Nephron progenitor cell (in vitro differentiated cells): ENCODE measurements around the gene SNED1.

Source experiments
- DNase-seq: peaks from one replicate; pipeline ENCODE4 v3.0.0; 2021
- H3K27ac Mint-ChIP-seq: 2 replicates; pipeline ENCODE4 v1.8.0; 2021; ENCODE audit warnings: mild to moderate bottlenecking, moderate library complexity, mixed read lengths
- H3K27me3 Mint-ChIP-seq: 2 replicates; pipeline ENCODE4 v1.8.0; 2021; ENCODE audit warnings: mild to moderate bottlenecking, low read depth, mixed read lengths; ENCODE audit not compliant: poor library complexity
- H3K36me3 Mint-ChIP-seq: 2 replicates; pipeline ENCODE4 v1.8.0; 2021; ENCODE audit warnings: low read depth, mixed read lengths
- H3K4me1 Mint-ChIP-seq: 2 replicates; pipeline ENCODE4 v1.8.0; 2021; ENCODE audit warnings: mixed read lengths
- H3K4me3 Mint-ChIP-seq: 2 replicates; pipeline ENCODE4 v1.8.0; 2021; ENCODE audit warnings: mild to moderate bottlenecking, moderate library complexity, mixed read lengths
- H3K9me3 Mint-ChIP-seq: 2 replicates; pipeline ENCODE4 v1.8.0; 2021; ENCODE audit warnings: mild to moderate bottlenecking, moderate library complexity, mixed read lengths
- TF ChIP-seq, protein P1 (sequence below): fragments of 200-600 bp; sonication (generic); IDR thresholded peaks from 2 replicates; pipeline ENCODE4 v1.5.0; 2021; ENCODE audit warnings: antibody characterized with exemption

The SNED1 gene

DNA sequence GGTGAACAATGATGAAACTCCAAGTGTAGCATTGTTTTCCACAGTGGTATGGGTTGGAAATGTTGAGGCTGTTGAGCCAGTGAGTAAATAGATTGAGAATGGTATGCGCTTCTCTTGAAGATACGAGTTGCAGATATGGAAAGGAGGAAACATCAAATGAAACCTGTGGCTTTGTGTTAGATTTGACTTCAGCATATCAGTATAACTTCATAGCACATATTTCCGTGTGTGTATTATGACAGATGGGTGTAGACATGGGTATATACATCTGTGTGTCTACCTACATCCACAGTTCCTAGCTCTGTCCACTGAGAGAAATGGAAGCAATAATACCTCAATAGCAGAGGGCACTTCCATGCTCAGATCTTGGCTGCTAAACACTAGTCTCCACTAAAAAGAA, 8.0 kb downstream of the SNED1 start:
- Mint-ChIP-seq H3K36me3 (peaks cover 11% of the 10 kb centered on the region), H3K4me3 (no peak overlapping the region), H3K9me3 (peaks cover 36% of the 10 kb centered on the region), H3K4me1 (peaks cover 19% of the 10 kb centered on the region), H3K27me3 (peaks cover 57% of the 10 kb centered on the region), H3K27ac (no peak overlapping the region)
- TF ChIP-seq, protein P1, sequence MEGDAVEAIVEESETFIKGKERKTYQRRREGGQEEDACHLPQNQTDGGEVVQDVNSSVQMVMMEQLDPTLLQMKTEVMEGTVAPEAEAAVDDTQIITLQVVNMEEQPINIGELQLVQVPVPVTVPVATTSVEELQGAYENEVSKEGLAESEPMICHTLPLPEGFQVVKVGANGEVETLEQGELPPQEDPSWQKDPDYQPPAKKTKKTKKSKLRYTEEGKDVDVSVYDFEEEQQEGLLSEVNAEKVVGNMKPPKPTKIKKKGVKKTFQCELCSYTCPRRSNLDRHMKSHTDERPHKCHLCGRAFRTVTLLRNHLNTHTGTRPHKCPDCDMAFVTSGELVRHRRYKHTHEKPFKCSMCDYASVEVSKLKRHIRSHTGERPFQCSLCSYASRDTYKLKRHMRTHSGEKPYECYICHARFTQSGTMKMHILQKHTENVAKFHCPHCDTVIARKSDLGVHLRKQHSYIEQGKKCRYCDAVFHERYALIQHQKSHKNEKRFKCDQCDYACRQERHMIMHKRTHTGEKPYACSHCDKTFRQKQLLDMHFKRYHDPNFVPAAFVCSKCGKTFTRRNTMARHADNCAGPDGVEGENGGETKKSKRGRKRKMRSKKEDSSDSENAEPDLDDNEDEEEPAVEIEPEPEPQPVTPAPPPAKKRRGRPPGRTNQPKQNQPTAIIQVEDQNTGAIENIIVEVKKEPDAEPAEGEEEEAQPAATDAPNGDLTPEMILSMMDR, result no peak
- DNase-seq, result no peak

DNA sequence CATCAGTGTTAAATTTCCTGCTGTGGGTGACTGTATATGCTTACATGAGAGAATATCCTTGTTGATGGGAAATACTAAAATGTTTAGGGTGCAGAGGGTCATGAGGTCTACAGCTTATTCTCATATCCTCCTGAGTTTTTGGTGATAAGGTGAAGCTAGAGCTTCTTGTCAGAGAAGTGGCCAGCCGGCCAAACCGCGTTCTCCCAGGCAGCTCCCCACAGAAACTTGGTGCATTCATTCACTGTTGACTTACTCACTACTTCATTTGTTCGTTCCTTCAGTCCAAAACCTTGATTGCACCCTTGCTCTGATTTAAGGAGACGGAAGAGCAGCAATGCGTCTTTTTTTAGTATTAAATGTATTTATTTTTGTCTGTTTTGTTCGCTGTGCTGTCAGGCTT, 8.7 kb downstream of the SNED1 start:
- no peak for DNase-seq
- H3K4me3 Mint-ChIP-seq, result no peak overlapping the region
- peaks cover 19% of the 10 kb centered on the region for H3K4me1 Mint-ChIP-seq
- H3K27me3 Mint-ChIP-seq, result peaks cover 50% of the 10 kb centered on the region
- peaks cover 11% of the 10 kb centered on the region for H3K36me3 Mint-ChIP-seq
- H3K9me3 Mint-ChIP-seq, result peaks cover 36% of the 10 kb centered on the region
- TF ChIP-seq, protein P1, result no peak
- no peak overlapping the region for H3K27ac Mint-ChIP-seq

DNA sequence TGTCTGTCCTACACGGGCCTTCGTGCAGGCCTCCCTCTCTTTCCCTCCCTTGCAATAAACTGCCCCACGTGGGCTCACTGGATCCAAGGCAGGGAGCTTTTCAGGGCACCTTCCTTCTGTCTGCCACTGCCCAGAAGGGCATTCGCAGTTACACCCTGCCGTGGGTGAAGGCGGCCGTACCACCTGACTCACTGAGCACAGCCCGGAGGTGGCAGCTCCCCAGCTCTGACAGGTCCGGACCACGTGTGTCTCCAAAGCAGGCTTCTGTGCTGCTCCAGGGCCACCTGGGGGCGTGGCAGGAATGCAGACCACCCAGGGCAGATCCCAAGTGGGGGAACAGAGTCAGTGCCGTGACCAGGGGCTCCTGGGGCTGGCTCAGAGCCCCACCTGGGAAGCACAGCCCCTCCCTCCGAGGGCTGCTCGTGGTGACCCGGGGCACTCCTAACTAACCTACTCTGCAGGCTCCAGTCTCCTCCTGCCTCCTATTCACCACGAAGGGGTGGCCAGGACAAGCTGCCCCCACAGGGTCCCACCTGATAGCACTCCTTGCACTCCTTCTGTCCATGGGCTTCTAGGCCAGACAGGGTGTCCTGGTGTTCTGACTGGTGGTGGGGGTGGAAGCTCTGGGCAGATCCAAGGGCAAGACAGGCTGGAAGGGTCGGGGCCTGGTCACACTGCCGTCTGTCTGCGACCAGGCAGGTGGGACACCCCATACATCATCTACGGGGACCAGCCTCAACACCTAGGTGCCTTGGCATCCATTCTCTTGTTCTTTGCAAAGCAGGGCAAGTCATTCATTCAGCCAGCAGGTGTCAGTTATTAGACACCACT, 9.7 kb downstream of the SNED1 start:
- TF ChIP-seq, protein P1, result no peak
- DNase-seq, result no peak
- peaks cover 47% of the 10 kb centered on the region for H3K27me3 Mint-ChIP-seq
- H3K4me1 Mint-ChIP-seq, result peaks cover 19% of the 10 kb centered on the region
- H3K9me3 Mint-ChIP-seq, result peaks cover 36% of the 10 kb centered on the region
- no peak overlapping the region for H3K27ac Mint-ChIP-seq
- no peak overlapping the region for H3K4me3 Mint-ChIP-seq
- H3K36me3 Mint-ChIP-seq, result peaks cover 11% of the 10 kb centered on the region

DNA sequence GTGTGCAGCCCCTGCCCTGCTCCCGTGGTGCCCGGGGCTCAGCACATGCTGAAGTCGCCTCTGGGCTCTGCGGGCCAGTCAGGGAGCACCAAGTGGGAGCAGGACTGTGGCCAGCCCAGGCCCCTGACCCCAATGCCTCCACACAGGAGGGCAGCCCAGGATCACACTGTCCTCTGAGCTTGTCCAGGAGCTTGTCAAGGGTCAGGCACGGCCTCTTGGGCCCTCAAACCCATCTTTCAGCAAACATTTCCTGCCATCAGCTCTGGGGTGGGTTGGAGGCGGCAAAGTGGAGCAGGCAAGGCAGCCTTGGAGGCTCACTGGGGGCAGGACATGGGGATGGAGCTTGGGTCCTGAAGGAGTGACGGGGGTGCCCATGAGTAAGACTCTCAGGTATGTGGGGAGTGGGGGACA, 10.3 kb downstream of the SNED1 start:
- TF ChIP-seq, protein P1, result no peak
- no peak for DNase-seq
- H3K4me3 Mint-ChIP-seq, result peak overlapping the region; percentile 7
- peaks cover 30% of the 10 kb centered on the region for H3K9me3 Mint-ChIP-seq
- no peak overlapping the region for H3K27ac Mint-ChIP-seq
- peaks cover 19% of the 10 kb centered on the region for H3K4me1 Mint-ChIP-seq
- H3K36me3 Mint-ChIP-seq, result peaks cover 11% of the 10 kb centered on the region
- H3K27me3 Mint-ChIP-seq, result peaks cover 42% of the 10 kb centered on the region

DNA sequence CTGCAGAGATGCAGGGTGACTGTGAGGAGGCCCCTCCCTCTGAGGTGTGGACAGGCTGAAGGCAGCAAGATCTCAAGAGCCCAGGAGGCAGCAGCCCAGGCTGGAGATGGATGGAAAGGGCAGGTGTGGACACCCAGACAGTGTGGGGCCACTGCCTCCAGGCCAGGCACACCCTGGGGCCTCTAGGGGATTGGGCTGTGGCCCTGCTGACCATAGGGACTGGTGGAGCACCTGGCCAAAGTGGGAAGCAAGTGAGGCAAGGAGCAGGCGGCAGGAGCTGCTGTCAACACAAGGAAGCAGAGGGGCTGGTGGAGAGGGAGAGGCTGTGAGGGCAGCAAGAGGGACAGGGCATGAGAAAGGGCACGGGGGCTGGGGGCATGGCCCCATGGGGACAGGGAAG, 10.8 kb downstream of the SNED1 start:
- Mint-ChIP-seq H3K36me3 (peaks cover 11% of the 10 kb centered on the region), H3K4me1 (peaks cover 19% of the 10 kb centered on the region), H3K27ac (no peak overlapping the region), H3K4me3 (peak overlapping the region; percentile 7), H3K9me3 (peaks cover 25% of the 10 kb centered on the region), H3K27me3 (peaks cover 38% of the 10 kb centered on the region)
- no peak for DNase-seq
- TF ChIP-seq, protein P1, result no peak
